Measurements from ENCODE around the gene YPEL3.
A peak's percentile ranks its signal among the peaks of the same experiment; 100 is the strongest.

Gene YPEL3

GRCh38 chr16:30077656-30078055, 18.4 kb downstream of the YPEL3 start:
- DNase-seq (ENCODE audit: low read depth) = no peak
- TF ChIP-seq, protein P1, sequence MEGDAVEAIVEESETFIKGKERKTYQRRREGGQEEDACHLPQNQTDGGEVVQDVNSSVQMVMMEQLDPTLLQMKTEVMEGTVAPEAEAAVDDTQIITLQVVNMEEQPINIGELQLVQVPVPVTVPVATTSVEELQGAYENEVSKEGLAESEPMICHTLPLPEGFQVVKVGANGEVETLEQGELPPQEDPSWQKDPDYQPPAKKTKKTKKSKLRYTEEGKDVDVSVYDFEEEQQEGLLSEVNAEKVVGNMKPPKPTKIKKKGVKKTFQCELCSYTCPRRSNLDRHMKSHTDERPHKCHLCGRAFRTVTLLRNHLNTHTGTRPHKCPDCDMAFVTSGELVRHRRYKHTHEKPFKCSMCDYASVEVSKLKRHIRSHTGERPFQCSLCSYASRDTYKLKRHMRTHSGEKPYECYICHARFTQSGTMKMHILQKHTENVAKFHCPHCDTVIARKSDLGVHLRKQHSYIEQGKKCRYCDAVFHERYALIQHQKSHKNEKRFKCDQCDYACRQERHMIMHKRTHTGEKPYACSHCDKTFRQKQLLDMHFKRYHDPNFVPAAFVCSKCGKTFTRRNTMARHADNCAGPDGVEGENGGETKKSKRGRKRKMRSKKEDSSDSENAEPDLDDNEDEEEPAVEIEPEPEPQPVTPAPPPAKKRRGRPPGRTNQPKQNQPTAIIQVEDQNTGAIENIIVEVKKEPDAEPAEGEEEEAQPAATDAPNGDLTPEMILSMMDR (IDR thresholded peaks at IDR 0.05; ENCODE audit: insufficient read depth, low read depth, low read length, missing control alignments) = no peak
- no peak overlapping the region for H3K4me3 ChIP-seq (ENCODE audit: low read length)

DNA sequence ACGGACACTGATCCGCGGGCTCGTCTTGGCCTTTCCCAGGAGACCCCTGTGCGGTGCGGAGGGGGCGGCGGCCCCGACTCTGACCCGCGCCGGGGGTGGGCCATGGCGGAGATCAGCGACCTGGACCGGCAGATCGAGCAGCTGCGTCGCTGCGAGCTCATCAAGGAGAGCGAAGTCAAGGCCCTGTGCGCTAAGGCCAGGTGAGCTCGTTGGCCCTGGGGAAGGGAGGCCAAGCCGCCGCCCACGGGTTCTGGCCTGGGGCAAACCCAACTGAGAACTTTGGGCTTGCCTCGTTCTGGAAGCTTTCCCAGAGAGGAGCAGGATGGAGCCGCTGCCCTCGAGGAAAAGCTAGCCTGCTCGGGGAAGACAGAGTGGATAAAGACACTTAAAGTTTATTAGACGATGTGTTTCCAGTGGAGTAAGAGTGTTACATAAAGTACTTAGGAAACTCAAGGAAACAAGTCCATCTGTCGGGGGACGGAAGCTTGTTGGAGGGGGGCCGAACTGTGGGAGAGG, 19.7 kb downstream of the YPEL3 start:
- no peak for DNase-seq (ENCODE audit: low read depth)
- H3K4me3 ChIP-seq (ENCODE audit: low read length) = peak overlapping the region; percentile 90
- TF ChIP-seq, protein P1 (IDR thresholded peaks at IDR 0.05; ENCODE audit: insufficient read depth, low read depth, low read length, missing control alignments) = no peak

- TF ChIP-seq, protein P1 (IDR thresholded peaks at IDR 0.05; ENCODE audit: insufficient read depth, low read depth, low read length, missing control alignments) = no peak
- H3K4me3 ChIP-seq (ENCODE audit: low read length) = peak within 1 kb of the TSS; percentile 90
- peak; percentile 91 for DNase-seq (ENCODE audit: low read depth)
These were observed 20.3 kb downstream of the YPEL3 start, which contains the start of gene PPP4C for GRCh38 chr16:30075503-30076275. TSS of gene PPP4C (plus strand) at chr16:30075994. CDS start at chr16:30076378, 384 bp downstream.

DNA sequence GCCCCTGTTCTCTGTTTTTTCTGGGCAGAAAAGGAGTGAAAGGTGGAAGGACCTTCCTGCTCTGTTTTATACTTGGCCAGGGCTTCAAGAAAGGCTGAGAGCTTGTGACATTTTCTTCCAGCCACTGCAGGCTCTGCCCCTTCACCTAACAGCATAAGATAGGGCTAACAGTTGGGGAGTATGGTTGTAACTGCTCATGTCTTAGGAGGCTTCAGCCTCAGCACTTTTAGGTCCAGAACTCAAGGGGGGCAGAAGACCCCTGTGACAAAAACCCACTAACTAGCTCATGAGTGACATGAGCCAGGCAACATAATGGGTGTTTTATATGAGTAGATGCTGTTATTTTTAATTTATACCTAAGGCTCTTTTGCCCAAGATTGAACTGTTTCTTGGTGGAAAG, 25.5 kb downstream of the YPEL3 start:
- H3K4me3 ChIP-seq (ENCODE audit: low read length) = no peak overlapping the region
- no peak for DNase-seq (ENCODE audit: low read depth)

DNA sequence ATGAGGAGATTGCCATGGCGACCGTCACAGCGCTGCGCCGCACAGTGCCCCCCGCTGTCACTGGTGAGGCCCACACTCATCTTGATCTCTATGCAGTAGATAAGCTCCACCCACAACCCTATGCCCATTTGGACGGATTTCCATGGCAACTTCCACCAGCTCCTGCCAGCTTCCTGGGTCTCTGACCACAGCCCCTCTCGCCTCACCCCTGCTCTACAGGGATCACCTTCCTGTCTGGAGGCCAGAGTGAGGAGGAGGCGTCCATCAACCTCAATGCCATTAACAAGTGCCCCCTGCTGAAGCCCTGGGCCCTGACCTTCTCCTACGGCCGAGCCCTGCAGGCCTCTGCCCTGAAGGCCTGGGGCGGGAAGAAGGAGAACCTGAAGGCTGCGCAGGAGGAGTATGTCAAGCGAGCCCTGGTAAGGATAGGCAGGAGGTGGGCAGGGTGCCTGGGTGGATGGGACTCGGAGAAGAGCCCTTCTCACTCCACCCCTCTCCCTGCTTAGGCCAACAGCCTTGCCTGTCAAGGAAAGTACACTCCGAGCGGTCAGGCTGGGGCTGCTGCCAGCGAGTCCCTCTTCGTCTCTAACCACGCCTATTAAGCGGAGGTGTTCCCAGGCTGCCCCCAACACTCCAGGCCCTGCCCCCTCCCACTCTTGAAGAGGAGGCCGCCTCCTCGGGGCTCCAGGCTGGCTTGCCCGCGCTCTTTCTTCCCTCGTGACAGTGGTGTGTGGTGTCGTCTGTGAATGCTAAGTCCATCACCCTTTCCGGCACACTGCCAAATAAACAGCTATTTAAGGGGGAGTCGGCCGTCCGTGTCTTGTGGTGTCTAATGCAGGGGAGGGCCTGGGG, 26.2 kb downstream of the YPEL3 start:
- no peak overlapping the region for H3K4me3 ChIP-seq (ENCODE audit: low read length)
- no peak for DNase-seq (ENCODE audit: low read depth)
- TF ChIP-seq, protein P1 (IDR thresholded peaks at IDR 0.05; ENCODE audit: insufficient read depth, low read depth, low read length, missing control alignments) = no peak

More for the DNA sequence above, 25.5 kb downstream of the YPEL3 start:
- TF ChIP-seq, protein P1 (IDR thresholded peaks at IDR 0.05; ENCODE audit: insufficient read depth, low read depth, low read length, missing control alignments) = no peak

DNA sequence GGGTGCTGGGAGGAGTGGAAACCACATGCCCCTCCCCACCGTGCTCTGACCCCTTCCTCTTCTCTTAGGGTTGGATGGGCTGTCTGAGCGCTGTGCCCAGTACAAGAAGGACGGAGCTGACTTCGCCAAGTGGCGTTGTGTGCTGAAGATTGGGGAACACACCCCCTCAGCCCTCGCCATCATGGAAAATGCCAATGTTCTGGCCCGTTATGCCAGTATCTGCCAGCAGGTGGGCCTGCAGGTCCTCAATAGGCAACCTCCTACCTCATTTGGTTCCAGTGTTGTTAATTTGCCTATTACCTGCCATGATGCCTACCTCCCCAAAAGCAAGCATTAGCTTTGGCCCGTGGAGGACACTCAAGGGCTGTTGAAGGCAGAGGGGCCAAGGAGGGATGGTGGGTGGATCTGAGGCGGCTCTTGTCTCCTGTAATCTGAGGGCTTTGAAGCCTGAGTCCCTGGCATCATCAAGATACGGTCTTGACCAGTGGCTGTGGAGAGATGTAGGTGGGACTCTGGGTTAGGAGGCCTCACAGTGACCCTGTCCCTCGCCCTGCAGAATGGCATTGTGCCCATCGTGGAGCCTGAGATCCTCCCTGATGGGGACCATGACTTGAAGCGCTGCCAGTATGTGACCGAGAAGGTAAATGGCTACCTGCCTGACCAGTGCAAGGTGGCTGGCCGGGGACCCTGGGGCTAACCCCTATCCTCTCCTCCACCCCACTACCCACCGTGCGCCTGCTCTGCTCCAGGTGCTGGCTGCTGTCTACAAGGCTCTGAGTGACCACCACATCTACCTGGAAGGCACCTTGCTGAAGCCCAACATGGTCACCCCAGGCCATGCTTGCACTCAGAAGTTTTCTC, 27.0 kb downstream of the YPEL3 start:
- H3K4me3 ChIP-seq (ENCODE audit: low read length) = no peak overlapping the region
- DNase-seq (ENCODE audit: low read depth) = peak; percentile 62
- TF ChIP-seq, protein P1 (IDR thresholded peaks at IDR 0.05; ENCODE audit: insufficient read depth, low read depth, low read length, missing control alignments) = peak; percentile 64
